GM19395 (cell line): ENCODE measurements around the gene APOE.
"Not testable (repeated sequence)": the region's sequence is repeated elsewhere in the genome, so short reads cannot be mapped to it uniquely, and the experiment has no call there.

Experiments used
- ATAC-seq: cut with Tn5 transposase; IDR thresholded peaks from one replicate; pipeline ENCODE4 v1.9.1; 2021; ENCODE audit warnings: mild to moderate bottlenecking, moderate library complexity; ENCODE audit not compliant: unreplicated experiment

The APOE gene

GRCh38 chr19:44905437-44906160 is at the start of gene APOE:
TSS of gene APOE (plus strand) at chr19:44905796. CDS start at chr19:44906625, 829 bp downstream.
- ATAC-seq: no peak

- ATAC-seq: no peak
These were observed 49.0 kb upstream of the APOE start for GRCh38 chr19:44856421-44857083.

GRCh38 chr19:44857837-44858236 is 47.8 kb upstream of the APOE start:
- no peak for ATAC-seq

- not testable (repeated sequence) for ATAC-seq
These were observed 44.0 kb upstream of the APOE start for GRCh38 chr19:44861576-44861975.

GRCh38 chr19:44863990-44864389 is 41.6 kb upstream of the APOE start:
- no peak for ATAC-seq

- no peak for ATAC-seq
These were observed 40.3 kb upstream of the APOE start for GRCh38 chr19:44865196-44865767.

GRCh38 chr19:44866664-44867063 is 38.9 kb upstream of the APOE start:
- no peak for ATAC-seq

GRCh38 chr19:44867578-44867977 is 38.0 kb upstream of the APOE start:
- no peak for ATAC-seq

- ATAC-seq: no peak
These were observed 35.7 kb upstream of the APOE start for GRCh38 chr19:44869733-44870470.

- ATAC-seq: no peak
These were observed 33.8 kb upstream of the APOE start for GRCh38 chr19:44871809-44872208.

- ATAC-seq: no peak
These were observed 32.9 kb upstream of the APOE start for GRCh38 chr19:44872661-44873060.

GRCh38 chr19:44874317-44874716 is 31.3 kb upstream of the APOE start:
- no peak for ATAC-seq

GRCh38 chr19:44875666-44876451 is 29.7 kb upstream of the APOE start:
- no peak for ATAC-seq

GRCh38 chr19:44876930-44877535 is 28.6 kb upstream of the APOE start:
- ATAC-seq: no peak

- no peak for ATAC-seq
These were observed 27.3 kb upstream of the APOE start for GRCh38 chr19:44878120-44878865.

GRCh38 chr19:44879309-44880065 is 26.1 kb upstream of the APOE start:
- ATAC-seq: no peak

GRCh38 chr19:44882063-44882462 is 23.5 kb upstream of the APOE start:
- ATAC-seq: no peak

- not testable (repeated sequence) for ATAC-seq
These were observed 22.8 kb upstream of the APOE start for GRCh38 chr19:44882619-44883397.
